ENCODE measurements around the gene CCDC88C. TPM values are rescaled to one million over a fixed set of nuclear protein-coding genes. Genes with fewer than 3 reads are reported as not detected.

Gene CCDC88C
- total and polyA plus RNA-seq, 2 donors (not counting 3 experiments of a cell fraction or from before 2014, with no cell fraction given) = 11.4 to 52.1 TPM

DNA sequence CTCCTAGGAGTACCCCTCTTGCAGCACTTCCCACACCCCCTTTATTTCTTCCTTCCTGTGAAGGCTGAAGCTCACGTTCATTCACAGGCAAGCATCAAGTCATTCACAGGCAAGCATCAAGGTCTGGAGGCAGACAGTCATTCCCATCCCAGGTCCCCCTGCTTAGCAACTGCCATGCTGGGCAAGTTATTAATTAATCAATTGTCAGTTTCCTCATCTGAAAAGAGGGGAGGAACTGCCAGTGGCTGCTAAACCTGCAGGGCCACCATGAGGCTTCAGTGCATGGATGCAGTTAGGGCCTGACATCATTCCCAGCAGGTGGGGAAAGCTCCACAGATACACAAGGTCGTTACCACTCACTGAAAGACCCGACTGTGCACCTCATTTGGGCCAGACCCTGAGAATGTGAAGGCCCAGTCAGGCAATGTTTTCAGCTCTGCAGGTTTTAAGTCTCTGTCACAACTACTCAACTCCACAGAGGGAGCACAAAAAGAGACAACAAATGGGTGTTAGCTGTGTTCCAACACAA lies 88.1 kb downstream of the CCDC88C start:
- BruUV-seq (replicated peaks) = no TSS peak
- Histone ChIP-seq H4K20me1 (replicated peaks; ENCODE audit: control insufficient read depth, extremely low read depth, insufficient read depth, low read length) (no peaks in the 10 kb centered on the region), H3K4me2 (ENCODE audit: insufficient read depth, low read length) (no peak overlapping the region), H3K4me3 (replicated peaks in 1 of 3; ENCODE audit: insufficient read depth in 1 of 3, low read depth in 1 of 3, low read length in 3 of 3) (no peak overlapping the region), H3K79me2 (ENCODE audit: control insufficient read depth, insufficient read depth, low read length) (no peaks in the 10 kb centered on the region), H3K36me3 (ENCODE audit: control insufficient read depth in 2 of 2, extremely low read depth in 1 of 2, insufficient read depth in 2 of 2, low read length in 2 of 2) (peaks cover 0 to under 1% of the 10 kb centered on the region in 2 experiments), H3K9me1 (replicated peaks; ENCODE audit: control insufficient read depth, extremely low read depth, insufficient read depth, low read length) (no peaks in the 10 kb centered on the region), H3K9ac (replicated peaks; ENCODE audit: extremely low read depth, insufficient read depth, low read length) (no peak overlapping the region), H2AFZ (ENCODE audit: low read depth, low read length) (no peak overlapping the region), H3K27ac (ENCODE audit: insufficient read depth, low read depth, low read length) (no peak overlapping the region), H3K9me3 (replicated peaks; ENCODE audit: control insufficient read depth, insufficient read depth, low read length) (no peaks in the 10 kb centered on the region), H3K27me3 (ENCODE audit: control insufficient read depth in 2 of 2, insufficient read depth in 2 of 2, low read length in 2 of 2) (no peaks in the 10 kb centered on the region), H3K4me1 (ENCODE audit: control insufficient read depth, extremely low read depth, insufficient read depth, low read length) (peaks cover 36% of the 10 kb centered on the region)
- dilution Hi-C loops (cut with MboI; ENCODE audit: extremely low pct_ligation_motif_present, low sequenced_read_pairs) (no loop called here), intact Hi-C loops (cut with micrococcal nuclease) (no loop called here)
- no peak for FAIRE-seq
- CTCF ChIA-PET = interaction anchor here (1.3 kb wide), 1 partner anchor 32 kb away, joined by 3 read pairs; no protein-coding TSS in a partner anchor
- POLR2A ChIA-PET = no interaction called here
- TF ChIP-seq POLR2AphosphoS5 (IDR thresholded peaks at IDR 0.05; ENCODE audit: insufficient read depth, low read depth, low read length) = no peak
- TF ChIP-seq, protein P1, sequence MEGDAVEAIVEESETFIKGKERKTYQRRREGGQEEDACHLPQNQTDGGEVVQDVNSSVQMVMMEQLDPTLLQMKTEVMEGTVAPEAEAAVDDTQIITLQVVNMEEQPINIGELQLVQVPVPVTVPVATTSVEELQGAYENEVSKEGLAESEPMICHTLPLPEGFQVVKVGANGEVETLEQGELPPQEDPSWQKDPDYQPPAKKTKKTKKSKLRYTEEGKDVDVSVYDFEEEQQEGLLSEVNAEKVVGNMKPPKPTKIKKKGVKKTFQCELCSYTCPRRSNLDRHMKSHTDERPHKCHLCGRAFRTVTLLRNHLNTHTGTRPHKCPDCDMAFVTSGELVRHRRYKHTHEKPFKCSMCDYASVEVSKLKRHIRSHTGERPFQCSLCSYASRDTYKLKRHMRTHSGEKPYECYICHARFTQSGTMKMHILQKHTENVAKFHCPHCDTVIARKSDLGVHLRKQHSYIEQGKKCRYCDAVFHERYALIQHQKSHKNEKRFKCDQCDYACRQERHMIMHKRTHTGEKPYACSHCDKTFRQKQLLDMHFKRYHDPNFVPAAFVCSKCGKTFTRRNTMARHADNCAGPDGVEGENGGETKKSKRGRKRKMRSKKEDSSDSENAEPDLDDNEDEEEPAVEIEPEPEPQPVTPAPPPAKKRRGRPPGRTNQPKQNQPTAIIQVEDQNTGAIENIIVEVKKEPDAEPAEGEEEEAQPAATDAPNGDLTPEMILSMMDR (IDR thresholded peaks at IDR 0.05; ENCODE audit: extremely low read depth in 1 of 2, insufficient read depth in 1 of 2, low read depth in 1 of 2, low read length in 2 of 2) = no peak
- no peak for TF ChIP-seq EZH2 (IDR thresholded peaks at IDR 0.05; ENCODE audit: borderline replicate concordance, low read depth, low read length, severe bottlenecking)
- no peak for TF ChIP-seq FOS (IDR thresholded peaks at IDR 0.05; ENCODE audit: borderline replicate concordance, insufficient read depth, low read length)
- no peak for TF ChIP-seq GATA2 (IDR thresholded peaks at IDR 0.05; ENCODE audit: insufficient read depth, insufficient read length, low read depth, low read length)
- TF ChIP-seq POLR2A (IDR thresholded peaks at IDR 0.05; ENCODE audit: low read depth, low read length) = no peak
- no peak for TF ChIP-seq MYC (IDR thresholded peaks at IDR 0.05; ENCODE audit: low read depth, low read length)
- TF ChIP-seq, protein P2, sequence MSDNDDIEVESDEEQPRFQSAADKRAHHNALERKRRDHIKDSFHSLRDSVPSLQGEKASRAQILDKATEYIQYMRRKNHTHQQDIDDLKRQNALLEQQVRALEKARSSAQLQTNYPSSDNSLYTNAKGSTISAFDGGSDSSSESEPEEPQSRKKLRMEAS (IDR thresholded peaks at IDR 0.05; ENCODE audit: insufficient read depth, insufficient read length) = no peak
- no peak for TF ChIP-seq JUN (IDR thresholded peaks at IDR 0.05; ENCODE audit: borderline replicate concordance, insufficient read depth, insufficient read length, low read depth)
- no peak for DNase-seq (ENCODE audit: low read depth, low spot score)

Measured in endothelial cell of umbilical vein (primary cell).